Endometrium (tissue), 2 donors: Measurements from ENCODE around the gene KLK10.

Experiments used
- FAIRE-seq: peaks from 2 replicates; lab custom pipeline; 2012; peaks lifted over from hg19 to GRCh38; lab: Jason Lieb, UNC
- donor health status: control.
- donor health status: control.

The KLK10 gene

DNA sequence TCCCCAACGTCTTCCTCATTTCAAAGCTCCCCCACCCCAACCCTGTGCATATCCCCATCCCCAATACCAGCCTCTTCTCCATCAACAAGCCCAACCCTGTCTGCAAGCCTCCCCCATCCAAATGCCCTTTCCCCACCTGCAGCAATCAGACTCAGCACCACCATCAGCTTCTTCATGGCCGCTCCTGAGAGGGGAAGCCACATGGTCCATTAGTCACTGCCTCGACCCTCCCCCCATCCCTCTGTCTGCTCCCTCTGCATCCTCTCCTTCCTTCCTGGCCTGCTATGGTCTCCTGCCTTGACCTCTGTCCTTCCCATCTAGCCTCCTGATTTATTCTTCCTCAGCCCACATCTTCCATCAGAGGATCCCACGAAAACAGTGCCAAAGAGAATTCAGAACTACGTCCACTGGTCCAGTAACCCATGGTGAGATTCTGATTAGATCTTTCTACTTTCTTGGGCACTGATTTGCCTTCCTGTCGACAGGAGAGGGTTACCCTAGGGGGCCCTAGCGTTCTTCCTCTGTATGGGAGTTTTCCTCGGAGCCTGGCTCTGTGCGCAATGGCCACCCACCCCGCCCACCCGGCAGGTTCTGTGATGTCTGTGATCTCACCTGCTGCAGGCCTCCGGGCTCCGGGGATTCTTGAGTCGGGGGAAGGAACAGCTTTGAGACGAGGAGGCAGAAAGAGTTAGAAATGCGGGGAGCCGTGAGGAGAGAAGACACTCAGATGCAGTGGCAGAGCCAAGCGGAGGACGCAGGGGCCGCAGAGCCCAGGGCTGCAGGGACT, 51.4 kb downstream of the KLK10 start:
- FAIRE-seq = no peak

DNA sequence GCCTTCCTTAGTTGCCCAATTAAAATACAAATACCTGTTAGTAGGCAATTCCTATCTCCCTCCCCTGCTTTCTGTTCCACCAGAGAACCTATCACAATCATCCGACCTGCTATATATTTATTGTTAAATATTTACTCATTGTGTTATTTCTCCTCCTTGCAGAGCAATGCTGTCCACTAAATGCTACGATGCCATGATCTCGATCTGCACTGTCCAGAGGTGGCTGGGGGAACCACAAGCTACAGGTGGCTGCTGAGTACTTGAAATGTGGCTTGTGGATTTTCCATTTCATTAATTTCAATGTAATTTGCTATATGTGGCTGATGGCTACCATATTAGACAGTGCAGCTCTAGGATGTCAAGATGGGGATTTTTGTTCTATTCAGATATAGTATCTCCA, 55.2 kb downstream of the KLK10 start:
- FAIRE-seq = no peak

DNA sequence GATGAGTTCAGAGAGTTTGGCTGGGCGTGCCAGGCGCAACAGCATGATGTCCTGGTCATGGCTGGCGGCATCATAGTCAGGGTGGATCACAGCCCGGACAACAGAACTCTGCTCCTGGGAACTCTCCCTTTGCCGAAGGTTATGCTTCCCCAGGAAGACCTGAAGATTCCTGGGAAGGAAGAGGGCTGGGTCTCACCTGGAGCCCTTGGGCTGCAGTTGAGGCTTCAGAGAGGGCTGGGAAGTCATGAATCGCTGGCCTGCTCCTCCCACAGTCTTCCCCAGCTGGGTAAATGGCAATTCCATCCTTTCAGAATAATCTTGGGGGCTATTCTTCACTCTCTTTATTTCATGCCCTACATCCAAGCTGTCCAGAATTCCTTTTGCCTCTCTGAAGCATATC, 56.1 kb downstream of the KLK10 start:
- FAIRE-seq = no peak
